Upper lobe of left lung (tissue), 4 donors: ENCODE measurements around the gene MRPL2.

Experiments
- CTCF ChIP-seq, 6 experiments: fragments of 450-650 bp in 4 of 6; fragments of 200-600 bp in 2 of 6; sonication (generic) in 2 of 6; IDR thresholded peaks; one replicate each; pipeline ENCODE4 v1.5.1; 2016 to 2019; ENCODE audit warnings: antibody characterized with exemption in 6 of 6
- EP300 ChIP-seq, 4 donors: sonication (generic); formaldehyde crosslinking; IDR thresholded peaks; one replicate each; pipeline ENCODE4 v1.5.1; 2017; ENCODE audit warnings: antibody characterized with exemption in 4 of 4, control low read depth in 2 of 4
- POLR2A ChIP-seq, 4 donors: fragments of 450-650 bp; IDR thresholded peaks; one replicate each; pipeline ENCODE4 v1.5.1; 2016 to 2017; ENCODE audit warnings: antibody characterized with exemption in 4 of 4, mild to moderate bottlenecking in 2 of 4

DNA sequence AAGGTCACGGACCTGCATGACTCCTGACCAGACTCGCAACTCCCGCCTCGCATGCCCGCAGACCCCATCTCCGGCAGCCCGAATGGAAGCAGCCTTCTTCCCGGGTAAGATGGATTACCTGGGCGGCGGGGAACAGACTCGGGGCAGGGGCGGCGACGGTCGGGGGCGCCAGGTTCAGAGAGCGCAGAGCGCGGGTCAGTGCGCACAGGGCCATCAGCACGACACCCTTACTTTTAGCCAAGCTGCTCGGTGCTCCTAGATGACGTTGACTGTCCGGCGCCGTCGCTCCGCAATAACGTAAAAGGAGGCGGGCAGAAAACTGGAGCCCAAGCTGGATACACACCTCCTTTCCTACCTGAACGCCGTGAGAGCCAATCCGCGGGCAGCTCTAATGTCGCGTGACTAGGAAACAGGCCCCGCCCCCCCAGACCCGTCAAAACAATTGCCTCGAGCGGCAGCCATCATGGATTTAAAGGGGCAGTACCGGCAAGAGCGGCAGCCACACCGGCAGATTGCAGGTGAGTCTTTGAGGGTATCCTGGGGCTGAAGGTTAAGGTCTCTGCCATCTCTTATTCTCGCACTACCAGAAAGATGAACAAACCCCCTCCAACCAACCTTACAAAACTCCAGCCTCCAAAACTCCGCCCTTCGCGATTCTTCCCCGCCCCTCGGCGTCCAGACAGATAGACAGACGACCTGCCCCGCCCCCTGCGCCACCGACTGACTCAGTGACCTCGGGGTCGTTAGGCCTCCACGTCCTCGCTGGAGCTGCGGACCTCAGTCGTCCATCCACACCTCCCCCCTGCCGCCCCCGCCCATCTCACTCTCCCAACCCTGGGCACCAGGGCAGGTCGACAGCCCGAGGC is at the start of gene MRPL2, which contains the start of gene KLC4:
- TF ChIP-seq POLR2A (IDR thresholded peaks at IDR 0.05), result peak in 3 of 4 donors; percentile 78 to 86 (median 81)
- no peak for TF ChIP-seq CTCF (IDR thresholded peaks at IDR 0.05)
- peak in 1 of 4 donors; percentile 42 for TF ChIP-seq EP300 (IDR thresholded peaks at IDR 0.05)
